H1 (cell line): ENCODE results near the gene PCGF6. TPM values are rescaled to one million over a fixed set of nuclear protein-coding genes. Genes with fewer than 3 reads are reported as not detected.

Experiments
- ASH2L ChIP-seq: fragments of 200-600, 300-600 bp; sonication (generic); IDR thresholded peaks from one replicate; pipeline ENCODE4 v1.7.1; 2017; ENCODE audit warnings: low read length
- BACH1 ChIP-seq: IDR thresholded peaks from 2 replicates; pipeline ENCODE4 v1.6.1; 2012; ENCODE audit warnings: low read length, improper control_type of control experiment
- BCL11A ChIP-seq, 2 experiments: IDR thresholded peaks; one replicate each; pipeline ENCODE4 v1.6.1; 2011; ENCODE audit warnings: low read depth in 2 of 2, low read length in 2 of 2, mild to moderate bottlenecking in 2 of 2
- CEBPB ChIP-seq: IDR thresholded peaks from 2 replicates; pipeline ENCODE4 v1.6.1; 2012; ENCODE audit warnings: low read depth, low read length
- CHD7 ChIP-seq: fragments of 300-600 bp; sonication (generic); IDR thresholded peaks from 2 replicates; pipeline ENCODE4 v1.7.1; 2012; ENCODE audit warnings: low read length, moderate library complexity, mild to moderate bottlenecking, inconsistent platforms; ENCODE audit not compliant: insufficient replicate concordance
- EGR1 ChIP-seq: IDR thresholded peaks from 2 replicates; pipeline ENCODE4 v1.6.1; 2011; ENCODE audit warnings: low read depth, low read length, borderline replicate concordance
- JUN ChIP-seq: IDR thresholded peaks from 2 replicates; pipeline ENCODE4 v1.6.1; 2011; ENCODE audit warnings: low read depth, mild to moderate bottlenecking, improper control_type of control experiment, low read length
- MAX ChIP-seq: IDR thresholded peaks from 2 replicates; pipeline ENCODE4 v1.6.1; 2012; ENCODE audit warnings: inconsistent platforms
- NRF1 ChIP-seq: IDR thresholded peaks from 2 replicates; pipeline ENCODE4 v1.6.1; 2011; ENCODE audit warnings: mild to moderate bottlenecking, low read depth, low read length, improper control_type of control experiment
- SP2 ChIP-seq: IDR thresholded peaks from 2 replicates; pipeline ENCODE4 v1.6.1; 2012; ENCODE audit warnings: mild to moderate bottlenecking, low read length, inconsistent platforms
- SUZ12 ChIP-seq: fragments of 200-600 bp; sonication (generic); IDR thresholded peaks from 2 replicates; pipeline ENCODE4 v1.6.1; 2012; ENCODE audit warnings: mild to moderate bottlenecking, inconsistent platforms, low read length, moderate library complexity, mixed read lengths
- polyA plus RNA-seq, 7 experiments: library from polyadenylated mRNA; depleted of rRNA in 3 of 7; stranded (reverse) in 5 of 7; unstranded in 2 of 7; fragments of >200 nt in 5 of 7; fragments of 200-250 nt in 2 of 7; gene quantifications; 1 replicate in 5 of 7; 2 replicates in 1 of 7; 4 replicates in 1 of 7; pipeline versions ENCODE4 v1.2.1 to v1.2.3, GENCODE V29; 2011 to 2013; ENCODE audit warnings: missing spikeins in 2 of 7, mixed read lengths in 2 of 7
- total RNA-seq: library from RNA; stranded (reverse); fragmentation: NEBNext Ultra II Directional; extraction: Animal tissue kit (Norgen Biotek cat#: 25700); gene quantifications from 2 replicates; pipeline ENCODE4 v1.2.1, GENCODE V29; 2021

PCGF6 gene
- total and polyA plus RNA-seq, 2 of the 8 experiments (the other 6 are each of a cell fraction or from before 2014, with no cell fraction given): 6.9 to 18.6 TPM

DNA sequence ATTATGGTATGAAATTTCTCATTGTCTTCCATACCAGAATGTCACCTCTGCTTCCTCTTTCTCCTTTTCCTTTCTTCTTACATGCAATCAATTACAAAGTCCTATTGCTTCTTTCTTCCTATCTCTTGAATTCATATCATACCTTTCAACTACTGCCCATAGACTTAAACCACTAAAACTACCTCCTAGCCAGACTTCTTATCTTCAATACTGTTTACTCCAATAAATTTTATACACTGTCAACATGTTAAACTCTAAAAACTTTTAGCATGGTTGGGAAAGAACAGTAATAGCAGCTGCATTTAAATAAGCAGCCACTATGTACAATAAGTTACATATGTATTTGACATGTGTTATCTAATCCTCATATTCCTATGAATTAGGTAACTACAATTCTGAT lies 34.9 kb downstream of the PCGF6 start (continued):
- TF ChIP-seq CHD7: no peak
- no peak for TF ChIP-seq SP2
- no peak for TF ChIP-seq SUZ12
- TF ChIP-seq EGR1: no peak
- no peak for TF ChIP-seq ASH2L
- TF ChIP-seq BCL11A (IDR thresholded peaks at IDR 0.05; ENCODE audit: low read depth in 2 of 2, low read length in 2 of 2): no peak
- no peak for TF ChIP-seq BACH1
- no peak for TF ChIP-seq MAX
- no peak for TF ChIP-seq CEBPB
- TF ChIP-seq NRF1: no peak
- TF ChIP-seq JUN: no peak
